IMR-90 (cell line): ENCODE data around the gene MARCHF3. TPM values are rescaled to one million over a fixed set of nuclear protein-coding genes. Genes with fewer than 3 reads are reported as not detected.

Experiments used
- ATAC-seq: fragments of 200-7000 bp; cut with Tn5 transposase; 2 replicates; pipeline ENCODE4 v1.9.1; 2020; ENCODE audit warnings: low read depth, mild to moderate bottlenecking, moderate library complexity
- BruUV-seq: library from RNA; stranded (reverse); fragments of 400-500 nt; replicated peaks from 2 replicates; lab custom pipeline; 2021; lab: Mats Ljungman, UMichigan
- CTCF ChIA-PET: fragments of 300-600 bp; formaldehyde crosslinking; extraction: SDS; loops from one replicate; lab custom pipeline; 2021; ENCODE audit warnings: antibody characterized with exemption; lab: Yijun Ruan, JAX
- POLR2A ChIA-PET: fragments of 300-600 bp; sonication (Branson Sonifier 250); formaldehyde crosslinking; loops from one replicate; lab custom pipeline; 2022; ENCODE audit warnings: antibody characterized with exemption; ENCODE audit not compliant: unreplicated experiment; lab: Charles Lee
- DNase-seq: peaks from one replicate; pipeline ENCODE4 v3.0.0; 2013
- H2AFZ ChIP-seq: replicated peaks from 2 replicates; pipeline ENCODE3; 2013; ENCODE audit warnings: low read length, mild to moderate bottlenecking; ENCODE audit not compliant: poor library complexity
- H2AK5ac ChIP-seq: 2 replicates; pipeline ENCODE4 v1.6.1; 2013; ENCODE audit warnings: low read depth, low read length, inconsistent platforms
- H2AK9ac ChIP-seq: replicated peaks from 2 replicates; pipeline ENCODE3; 2013; ENCODE audit warnings: mild to moderate bottlenecking, low read depth, low read length, moderate library complexity; ENCODE audit not compliant: poor library complexity
- H2BK120ac ChIP-seq: 2 replicates; pipeline ENCODE4 v1.6.1; 2013; ENCODE audit warnings: low read depth, low read length, inconsistent platforms
- H2BK15ac ChIP-seq: 3 replicates; pipeline ENCODE4 v1.6.1; 2013; ENCODE audit warnings: low read depth, low read length, inconsistent platforms
- H2BK20ac ChIP-seq: 2 replicates; pipeline ENCODE4 v1.6.1; 2013; ENCODE audit warnings: low read depth, mild to moderate bottlenecking, inconsistent platforms, low read length, moderate library complexity
- H2BK5ac ChIP-seq: 2 replicates; pipeline ENCODE4 v1.6.1; 2013; ENCODE audit warnings: mild to moderate bottlenecking, low read depth, low read length, inconsistent platforms; ENCODE audit not compliant: poor library complexity, severe bottlenecking
- H3K14ac ChIP-seq: replicated peaks from 2 replicates; pipeline ENCODE4 v1.6.1; 2013; ENCODE audit warnings: low read depth, low read length, inconsistent platforms
- H3K18ac ChIP-seq: 2 replicates; pipeline ENCODE4 v1.6.1; 2013; ENCODE audit warnings: low read depth, low read length, control low read depth
- H3K23ac ChIP-seq: 2 replicates; pipeline ENCODE4 v1.6.1; 2013; ENCODE audit warnings: low read depth, low read length, inconsistent platforms
- H3K27ac ChIP-seq: 2 replicates; pipeline ENCODE4 v1.5.1; 2013; ENCODE audit warnings: mild to moderate bottlenecking, control low read depth, low read length; ENCODE audit not compliant: insufficient read depth
- H3K27me3 ChIP-seq: 2 replicates; pipeline ENCODE4 v1.6.1; 2013; ENCODE audit warnings: low read length; ENCODE audit not compliant: control insufficient read depth, insufficient read depth
- H3K36me3 ChIP-seq: 2 replicates; pipeline ENCODE4 v1.6.1; 2013; ENCODE audit warnings: low read length, mixed read lengths; ENCODE audit not compliant: control insufficient read depth, insufficient read depth
- H3K4ac ChIP-seq: 2 replicates; pipeline ENCODE4 v1.6.1; 2013; ENCODE audit warnings: low read depth, low read length, inconsistent platforms
- H3K4me1 ChIP-seq: 2 replicates; pipeline ENCODE4 v1.6.1; 2013; ENCODE audit warnings: low read length, mixed read lengths; ENCODE audit not compliant: control insufficient read depth, insufficient read depth
- H3K4me2 ChIP-seq: 2 replicates; pipeline ENCODE4 v1.6.1; 2013; ENCODE audit warnings: low read depth, mild to moderate bottlenecking, control low read depth, low read length, moderate library complexity
- H3K4me3 ChIP-seq: 2 replicates; pipeline ENCODE4 v1.5.1; 2013; ENCODE audit warnings: low read depth, mild to moderate bottlenecking, control low read depth, low read length, moderate library complexity; ENCODE audit not compliant: insufficient read depth
- H3K56ac ChIP-seq: 2 replicates; pipeline ENCODE4 v1.6.1; 2013; ENCODE audit warnings: low read length, inconsistent platforms; ENCODE audit not compliant: insufficient read depth; ENCODE audit errors: extremely low read depth
- H3K79me1 ChIP-seq, 2 experiments: 2 replicates each; pipeline ENCODE4 v1.6.1; 2013; ENCODE audit warnings: low read length in 2 of 2, inconsistent platforms in 1 of 2, low read depth in 1 of 2
- H3K9ac ChIP-seq: 2 replicates; pipeline ENCODE4 v1.6.1; 2013; ENCODE audit warnings: low read depth, low read length, control low read depth
- H3K9me1 ChIP-seq: 2 replicates; pipeline ENCODE4 v1.6.1; 2013; ENCODE audit warnings: low read length, inconsistent platforms; ENCODE audit not compliant: insufficient read depth
- H3K9me3 ChIP-seq: 2 replicates; pipeline ENCODE4 v1.6.1; 2013; ENCODE audit warnings: low read length; ENCODE audit not compliant: control insufficient read depth, insufficient read depth
- H4K20me1 ChIP-seq: 2 replicates; pipeline ENCODE4 v1.6.1; 2013; ENCODE audit warnings: low read length, inconsistent platforms; ENCODE audit not compliant: insufficient read depth
- H4K5ac ChIP-seq: 2 replicates; pipeline ENCODE4 v1.6.1; 2013; ENCODE audit warnings: mild to moderate bottlenecking, low read depth, low read length, control low read depth
- H4K8ac ChIP-seq, 2 experiments: 2 replicates each; pipeline ENCODE4 v1.6.1; 2013; ENCODE audit warnings: low read depth in 2 of 2, low read length in 2 of 2, control low read depth in 1 of 2, inconsistent platforms in 1 of 2
- H4K91ac ChIP-seq: 2 replicates; pipeline ENCODE4 v1.6.1; 2013; ENCODE audit warnings: low read depth, low read length, inconsistent platforms; ENCODE audit not compliant: insufficient read depth
- BHLHE40 ChIP-seq: fragments of 150-350 bp; IDR thresholded peaks from 2 replicates; pipeline ENCODE4 v1.6.1; 2016; ENCODE audit warnings: mild to moderate bottlenecking, low read depth, low read length
- CEBPB ChIP-seq: IDR thresholded peaks from 2 replicates; pipeline ENCODE4 v1.6.1; 2012; ENCODE audit warnings: low read depth, low read length, improper control_type of control experiment
- CHD1 ChIP-seq: IDR thresholded peaks from 2 replicates; pipeline ENCODE4 v1.6.1; 2012; ENCODE audit warnings: low read depth, low read length, improper control_type of control experiment
- CTCF ChIP-seq: conservative IDR thresholded peaks from 2 replicates; pipeline ENCODE4 v1.5.1; 2012; ENCODE audit warnings: mild to moderate bottlenecking, low read depth, low read length, improper control_type of control experiment
- ELK1 ChIP-seq: fragments of 150-350 bp; IDR thresholded peaks from 2 replicates; pipeline ENCODE4 v1.6.1; 2016; ENCODE audit warnings: low read depth, mild to moderate bottlenecking, low read length, moderate library complexity, borderline replicate concordance
- FOS ChIP-seq: fragments of 150-350 bp; IDR thresholded peaks from 2 replicates; pipeline ENCODE4 v1.6.1; 2016; ENCODE audit warnings: low read depth, low read length
- MAFK ChIP-seq: IDR thresholded peaks from 2 replicates; pipeline ENCODE4 v1.6.1; 2012; ENCODE audit warnings: low read depth, low read length, improper control_type of control experiment
- MAZ ChIP-seq: IDR thresholded peaks from 2 replicates; pipeline ENCODE4 v1.6.1; 2012; ENCODE audit warnings: low read depth, mild to moderate bottlenecking, low read length, improper control_type of control experiment, moderate library complexity, borderline replicate concordance
- NFE2L2 ChIP-seq: fragments of 150-350 bp; IDR thresholded peaks from 2 replicates; pipeline ENCODE4 v1.6.1; 2016; ENCODE audit warnings: low read depth, mild to moderate bottlenecking, low read length
- POLR2A ChIP-seq: IDR thresholded peaks from 2 replicates; pipeline ENCODE4 v1.6.1; 2012; ENCODE audit warnings: mild to moderate bottlenecking, low read depth, low read length
- RAD21 ChIP-seq: IDR thresholded peaks from 2 replicates; pipeline ENCODE4 v1.6.1; 2012; ENCODE audit warnings: low read length, improper control_type of control experiment
- RCOR1 ChIP-seq: IDR thresholded peaks from 2 replicates; pipeline ENCODE4 v1.6.1; 2012; ENCODE audit warnings: mild to moderate bottlenecking, low read length, improper control_type of control experiment; ENCODE audit not compliant: insufficient replicate concordance
- RFX5 ChIP-seq: IDR thresholded peaks from 2 replicates; pipeline ENCODE4 v1.8.0; 2012; ENCODE audit warnings: low read depth, mild to moderate bottlenecking, low read length, moderate library complexity
- SMC3 ChIP-seq: fragments of 150-350 bp; IDR thresholded peaks from 2 replicates; pipeline ENCODE4 v1.6.1; 2016; ENCODE audit warnings: low read depth, mild to moderate bottlenecking, antibody characterized with exemption, low read length, moderate library complexity
- USF2 ChIP-seq: fragments of 150-350 bp; IDR thresholded peaks from 2 replicates; pipeline ENCODE4 v1.6.1; 2017; ENCODE audit warnings: mild to moderate bottlenecking, antibody characterized with exemption, low read length, low read depth
- WGBS, 2 experiments: methylation state at CpG; one replicate each; pipeline versions ENCODE4 v1.1.5 to v1.1.7; 2013; ENCODE audit warnings: missing lambda C conversion rate in 2 of 2; ENCODE audit not compliant: insufficient read length in 1 of 2; ENCODE audit errors: extremely low coverage in 2 of 2; 5-methylcytosine and 5-hydroxymethylcytosine counted together
- dilution Hi-C: fragments of 300-500 bp; cut with HindIII; formaldehyde crosslinking; loops from one replicate; pipeline ENCODE4 v1.14.3; 2018; ENCODE audit warnings: low sequenced_read_pairs; ENCODE audit not compliant: unreplicated experiment
- in situ Hi-C: fragments of 300-500 bp; cut with MboI; formaldehyde crosslinking; loops from 3 replicates; pipeline ENCODE4 v1.14.3; 2019; ENCODE audit warnings: low sequenced_read_pairs, inconsistent platforms, mixed read lengths
- intact Hi-C: fragments of 100-400 bp; cut with micrococcal nuclease; formaldehyde crosslinking; loops from 2 replicates; pipeline ENCODE4 v1.10.0; 2022
- polyA plus RNA-seq, 3 experiments: library from polyadenylated mRNA; depleted of rRNA; stranded (reverse); fragments of >200 nt; gene quantifications; 2 replicates each; pipeline ENCODE4 v1.2.3, GENCODE V29; 2012; ENCODE audit warnings: low replicate concordance in 1 of 3
- total RNA-seq: library from RNA; depleted of rRNA; stranded (reverse); fragments of >200 nt; gene quantifications from 2 replicates; pipeline ENCODE4 v1.2.3, GENCODE V29; 2012

Gene MARCHF3
- total and polyA plus RNA-seq, 2 of the 4 experiments (the other 2 are of a cell fraction), result 11.2 to 18.8 TPM

- Histone ChIP-seq H3K9me3 (no peaks in the 10 kb centered on the region), H2BK15ac (no peak overlapping the region), H2AK5ac (no peak overlapping the region), H4K5ac (no peak overlapping the region), H3K9me1 (no peaks in the 10 kb centered on the region), H2AK9ac (no peak overlapping the region), H2BK20ac (no peak overlapping the region), H3K79me1 (peaks cover 0 to 6% of the 10 kb centered on the region in 2 experiments; a peak in 3 of 4 replicates), H3K56ac (no peak overlapping the region), H3K9ac (no peak overlapping the region), H3K4me1 (peaks cover 2% of the 10 kb centered on the region; the same call in 1 of the 2 replicates), H2AFZ (no peak overlapping the region), H3K4me2 (no peak overlapping the region), H3K14ac (no peak overlapping the region), H4K91ac (no peak overlapping the region), H3K36me3 (no peaks in the 10 kb centered on the region), H3K18ac (no peak overlapping the region), H2BK5ac (no peak overlapping the region), H4K20me1 (no peaks in the 10 kb centered on the region), H4K8ac (no peak overlapping the region), H3K27ac (no peak overlapping the region), H3K27me3 (no peaks in the 10 kb centered on the region), H3K23ac (no peak overlapping the region), H3K4ac (no peak overlapping the region), H2BK120ac (no peak overlapping the region), H3K4me3 (no peak overlapping the region)
- WGBS, 2 experiments, result no CpG with 5 or more reads among the region's 2 CpGs
- intact Hi-C loops, result no loop called here
- ATAC-seq (no peak), DNase-seq (no peak)
- ChIA-PET POLR2A (no interaction called here), CTCF (no interaction called here)
- TF ChIP-seq USF2, result no peak
- TF ChIP-seq RAD21, result no peak
- no peak for TF ChIP-seq MAFK
- TF ChIP-seq POLR2A, result no peak
- TF ChIP-seq RFX5, result no peak
- TF ChIP-seq MAZ, result no peak
- TF ChIP-seq SMC3, result no peak
- no peak for TF ChIP-seq RCOR1
- TF ChIP-seq CEBPB, result no peak
- no peak for TF ChIP-seq FOS
- no peak for TF ChIP-seq CTCF
- TF ChIP-seq BHLHE40, result no peak
- no peak for TF ChIP-seq ELK1
- no peak for TF ChIP-seq CHD1
- TF ChIP-seq NFE2L2, result no peak
- BruUV-seq, result no TSS peak
- in situ Hi-C loops, result no loop called here
- dilution Hi-C loops, result no loop called here
Measured at GRCh38 chr5:126956991-126957390, 73.4 kb downstream of the MARCHF3 start.
